ENCODE results near the gene EDA. TPM values are rescaled to one million over a fixed set of nuclear protein-coding genes. Genes with fewer than 3 reads are reported as not detected.
A peak's percentile ranks its signal among the peaks of the same experiment; 100 is the strongest.

The EDA gene
- total and polyA plus RNA-seq, 10 donors: 0.28 to 7.2 (median 3.3) TPM

DNA sequence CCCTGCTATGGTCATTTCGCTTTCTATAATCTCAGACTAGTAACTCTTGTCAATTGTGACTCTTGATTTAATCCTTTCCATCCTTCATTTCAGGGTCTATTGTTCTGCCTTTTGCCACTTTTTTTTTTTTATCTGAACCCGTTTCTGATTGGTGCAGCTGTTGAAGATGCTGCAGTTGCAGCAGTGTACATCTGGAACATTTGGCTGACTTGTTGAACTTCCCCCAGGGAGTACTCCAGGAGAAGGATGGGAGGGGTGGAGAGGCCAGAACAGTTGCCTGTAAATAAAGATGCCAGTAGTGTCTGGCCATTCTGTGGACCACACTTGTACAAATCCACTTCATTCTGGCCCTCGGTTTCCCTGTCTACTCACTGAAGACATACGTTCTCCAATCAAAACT, 1.0 kb upstream of the EDA start:
- Histone ChIP-seq H3K4me3 (no peak overlapping the region), H3K36me3 (no peaks in the 10 kb centered on the region), H3K4me1 (peaks cover 0 to 9% (median 0%) of the 10 kb centered on the region in 6 donors), H3K27ac (no peak overlapping the region), H3K27me3 (replicated peaks in 1 of 7) (peaks cover 0 to 31% (median 17%) of the 10 kb centered on the region in 7 donors), H3K9me3 (no peaks in the 10 kb centered on the region)
- TF ChIP-seq POLR2A (IDR thresholded peaks at IDR 0.05) (no peak), POLR2AphosphoS5 (IDR thresholded peaks at IDR 0.05) (no peak)
- TF ChIP-seq, protein P1, sequence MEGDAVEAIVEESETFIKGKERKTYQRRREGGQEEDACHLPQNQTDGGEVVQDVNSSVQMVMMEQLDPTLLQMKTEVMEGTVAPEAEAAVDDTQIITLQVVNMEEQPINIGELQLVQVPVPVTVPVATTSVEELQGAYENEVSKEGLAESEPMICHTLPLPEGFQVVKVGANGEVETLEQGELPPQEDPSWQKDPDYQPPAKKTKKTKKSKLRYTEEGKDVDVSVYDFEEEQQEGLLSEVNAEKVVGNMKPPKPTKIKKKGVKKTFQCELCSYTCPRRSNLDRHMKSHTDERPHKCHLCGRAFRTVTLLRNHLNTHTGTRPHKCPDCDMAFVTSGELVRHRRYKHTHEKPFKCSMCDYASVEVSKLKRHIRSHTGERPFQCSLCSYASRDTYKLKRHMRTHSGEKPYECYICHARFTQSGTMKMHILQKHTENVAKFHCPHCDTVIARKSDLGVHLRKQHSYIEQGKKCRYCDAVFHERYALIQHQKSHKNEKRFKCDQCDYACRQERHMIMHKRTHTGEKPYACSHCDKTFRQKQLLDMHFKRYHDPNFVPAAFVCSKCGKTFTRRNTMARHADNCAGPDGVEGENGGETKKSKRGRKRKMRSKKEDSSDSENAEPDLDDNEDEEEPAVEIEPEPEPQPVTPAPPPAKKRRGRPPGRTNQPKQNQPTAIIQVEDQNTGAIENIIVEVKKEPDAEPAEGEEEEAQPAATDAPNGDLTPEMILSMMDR (IDR thresholded peaks at IDR 0.05 in 8 of 11, conservative IDR thresholded peaks at IDR 0.05 in 3 of 11): no peak
- 61 to 83% (median 62%) methylated on average over 4 of the region's 4 CpGs for WGBS, 5 donors
- intact Hi-C loops (cut with DNase I; ENCODE audit: low total_unique reads): loop anchor here (10.0 kb wide), 1 partner anchor 80 kb away; no protein-coding TSS in a partner anchor
- no peak for DNase-seq

DNA sequence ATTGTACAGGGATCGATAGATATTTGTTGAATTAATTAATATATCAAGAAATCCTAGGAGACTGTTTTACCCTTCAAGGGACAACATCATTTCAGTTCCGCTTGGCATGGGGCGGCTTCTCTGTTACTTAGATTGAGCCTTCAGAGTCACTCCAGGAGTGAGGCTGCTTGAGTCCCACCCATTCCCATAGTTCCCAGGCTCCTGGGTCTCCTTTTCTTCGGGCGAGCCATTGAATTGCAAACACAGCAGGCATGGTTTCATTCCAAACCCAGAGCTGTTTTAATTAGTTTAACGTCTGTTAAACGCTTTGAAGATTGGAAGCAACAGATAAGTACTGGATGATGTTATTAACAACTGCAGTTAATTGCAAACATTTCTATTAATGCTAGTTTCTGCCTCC, 571 bp upstream of the EDA start:
- H3K9me3 ChIP-seq: no peaks in the 10 kb centered on the region
- DNase-seq: no peak
- peaks cover 0 to 31% (median 17%) of the 10 kb centered on the region in 7 donors for H3K27me3 ChIP-seq (replicated peaks in 1 of 7)
- H3K36me3 ChIP-seq: no peaks in the 10 kb centered on the region
- WGBS, 5 donors: 11 to 55% (median 30%) methylated on average over 6 to 7 of the region's 7 CpGs
- no peak overlapping the region for H3K27ac ChIP-seq
- intact Hi-C loops (cut with DNase I; ENCODE audit: low total_unique reads): loop anchor here (10.0 kb wide), 1 partner anchor 81 kb away; no protein-coding TSS in a partner anchor
- H3K4me1 ChIP-seq: peaks cover 0 to 9% (median 0%) of the 10 kb centered on the region in 6 donors
- TF ChIP-seq POLR2AphosphoS5 (IDR thresholded peaks at IDR 0.05) (no peak), POLR2A (IDR thresholded peaks at IDR 0.05) (no peak)
- TF ChIP-seq, protein P1 (IDR thresholded peaks at IDR 0.05 in 8 of 11, conservative IDR thresholded peaks at IDR 0.05 in 3 of 11): no peak
- H3K4me3 ChIP-seq: peak overlapping the region in 5 of 8 donors; percentile 36 to 75 (median 46)

DNA sequence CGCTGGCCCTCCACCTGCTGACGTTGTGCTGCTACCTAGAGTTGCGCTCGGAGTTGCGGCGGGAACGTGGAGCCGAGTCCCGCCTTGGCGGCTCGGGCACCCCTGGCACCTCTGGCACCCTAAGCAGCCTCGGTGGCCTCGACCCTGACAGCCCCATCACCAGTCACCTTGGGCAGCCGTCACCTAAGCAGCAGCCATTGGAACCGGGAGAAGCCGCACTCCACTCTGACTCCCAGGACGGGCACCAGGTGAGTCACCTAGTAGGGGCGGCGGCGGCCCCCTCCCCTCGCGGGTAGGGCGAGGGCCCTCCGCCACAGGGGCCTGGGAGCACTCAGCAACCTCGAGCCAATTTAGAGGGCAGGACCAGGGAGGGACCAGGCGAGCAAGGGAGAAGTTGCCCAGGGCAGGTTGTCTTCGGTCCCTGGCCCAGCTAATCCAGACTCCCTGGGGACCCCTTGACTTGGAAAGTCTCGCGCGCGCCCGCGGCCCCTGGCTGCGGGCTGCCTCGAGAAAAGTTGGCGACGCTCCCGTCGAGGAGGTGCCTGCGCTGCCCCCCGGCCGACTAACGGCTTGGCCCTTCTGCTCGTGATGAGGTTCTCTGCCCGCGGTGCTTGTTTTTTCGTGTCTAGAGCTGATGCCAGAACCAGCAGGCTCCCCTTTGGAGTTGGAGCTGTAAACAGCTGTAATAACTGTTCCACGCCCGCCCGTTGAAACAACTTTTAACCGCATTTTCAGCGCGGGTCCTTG, 717 bp downstream of the EDA start:
- Histone ChIP-seq H3K4me1 (peaks cover 0 to 9% (median 0%) of the 10 kb centered on the region in 6 donors), H3K27ac (no peak overlapping the region), H3K27me3 (replicated peaks in 1 of 7) (peaks cover 0 to 31% (median 17%) of the 10 kb centered on the region in 7 donors), H3K9me3 (no peaks in the 10 kb centered on the region), H3K36me3 (no peaks in the 10 kb centered on the region), H3K4me3 (peak overlapping the region; percentile 23 to 75 (median 41))
- TF ChIP-seq POLR2A (IDR thresholded peaks at IDR 0.05) (no peak), POLR2AphosphoS5 (IDR thresholded peaks at IDR 0.05) (no peak)
- TF ChIP-seq, protein P1 (IDR thresholded peaks at IDR 0.05 in 8 of 11, conservative IDR thresholded peaks at IDR 0.05 in 3 of 11): no peak
- intact Hi-C loops (cut with DNase I; ENCODE audit: low total_unique reads): loop anchor here (10.0 kb wide), 1 partner anchor 82 kb away; no protein-coding TSS in a partner anchor
- 1 to 54% (median 11%) methylated on average over 12 to 53 of the region's 53 CpGs for WGBS, 5 donors
- peak; percentile 64 for DNase-seq

DNA sequence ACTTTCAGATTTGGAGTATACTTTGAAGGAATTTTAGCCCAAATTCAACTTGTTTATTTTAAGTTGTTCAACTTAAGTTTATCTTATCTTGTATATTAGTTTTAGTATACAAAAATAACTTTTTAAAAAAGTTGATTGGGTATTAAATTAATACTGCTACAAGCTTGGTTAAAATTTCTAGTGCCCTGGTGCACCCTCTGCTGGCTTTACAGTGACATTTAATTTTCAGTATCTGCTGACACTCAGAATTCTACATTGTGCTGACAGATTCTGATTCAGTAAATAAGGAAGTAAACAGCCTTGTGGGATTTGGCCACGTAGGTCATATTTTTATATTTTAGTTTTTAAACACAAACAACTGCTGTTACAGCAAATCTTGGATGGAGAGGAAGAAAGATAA, 2.9 kb downstream of the EDA start:
- intact Hi-C loops (cut with DNase I; ENCODE audit: low total_unique reads): loop anchor here (10.0 kb wide), 1 partner anchor 84 kb away; no protein-coding TSS in a partner anchor
- WGBS, 5 donors: 0 to 3% (median 0%) methylated on average over 1 of the region's 1 CpG
- no peak overlapping the region for H3K4me3 ChIP-seq
- H3K27ac ChIP-seq: no peak overlapping the region
- peaks cover 0 to 9% (median 0%) of the 10 kb centered on the region in 6 donors for H3K4me1 ChIP-seq
- TF ChIP-seq, protein P1 (IDR thresholded peaks at IDR 0.05 in 8 of 11, conservative IDR thresholded peaks at IDR 0.05 in 3 of 11): peak in 6 of 11 experiments; percentile 24 to 52 (median 38)
- TF ChIP-seq POLR2AphosphoS5 (IDR thresholded peaks at IDR 0.05) (no peak), POLR2A (IDR thresholded peaks at IDR 0.05) (no peak)
- H3K27me3 ChIP-seq (replicated peaks in 1 of 7): peaks cover 0 to 32% (median 17%) of the 10 kb centered on the region in 7 donors
- H3K36me3 ChIP-seq: no peaks in the 10 kb centered on the region
- DNase-seq: no peak
- peaks cover 0 to 4% (median 0%) of the 10 kb centered on the region in 8 donors for H3K9me3 ChIP-seq
